ENCODE data around the gene LIMS2.

Gene LIMS2

DNA sequence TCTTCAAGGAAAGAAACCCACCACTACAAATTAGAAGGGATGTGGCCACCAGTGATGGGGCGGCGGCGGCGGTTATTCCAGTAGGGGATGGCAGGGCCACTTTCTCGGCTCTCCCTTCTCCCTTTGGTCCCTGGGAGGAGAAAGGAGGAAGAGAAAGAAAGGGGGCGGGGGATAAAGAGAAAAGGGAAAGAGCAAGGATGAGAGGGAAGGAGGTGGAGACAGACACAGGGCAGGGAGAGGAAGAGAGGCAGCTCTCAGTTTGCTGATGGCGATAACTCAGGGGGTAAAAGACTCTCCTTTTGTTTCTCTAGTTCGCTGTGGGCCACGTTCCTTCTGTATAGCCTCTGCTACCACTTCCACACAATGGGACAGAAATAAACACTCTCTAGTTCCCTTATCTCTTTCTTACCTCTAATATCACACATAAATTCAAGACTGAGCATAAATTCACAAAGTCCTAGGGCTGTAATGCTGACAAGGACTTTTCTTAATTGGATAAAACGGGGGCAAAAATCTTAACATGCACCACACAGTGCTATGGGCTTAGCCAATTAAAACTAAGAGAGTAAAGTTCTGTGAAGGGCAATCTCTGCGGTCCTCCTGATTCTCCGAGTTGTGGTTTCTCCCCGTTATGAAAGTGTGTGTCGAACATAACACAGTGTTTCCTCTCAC is 40.6 kb upstream of the LIMS2 start:
- no peak overlapping the region for H3K27ac ChIP-seq
- TF ChIP-seq, protein P1, sequence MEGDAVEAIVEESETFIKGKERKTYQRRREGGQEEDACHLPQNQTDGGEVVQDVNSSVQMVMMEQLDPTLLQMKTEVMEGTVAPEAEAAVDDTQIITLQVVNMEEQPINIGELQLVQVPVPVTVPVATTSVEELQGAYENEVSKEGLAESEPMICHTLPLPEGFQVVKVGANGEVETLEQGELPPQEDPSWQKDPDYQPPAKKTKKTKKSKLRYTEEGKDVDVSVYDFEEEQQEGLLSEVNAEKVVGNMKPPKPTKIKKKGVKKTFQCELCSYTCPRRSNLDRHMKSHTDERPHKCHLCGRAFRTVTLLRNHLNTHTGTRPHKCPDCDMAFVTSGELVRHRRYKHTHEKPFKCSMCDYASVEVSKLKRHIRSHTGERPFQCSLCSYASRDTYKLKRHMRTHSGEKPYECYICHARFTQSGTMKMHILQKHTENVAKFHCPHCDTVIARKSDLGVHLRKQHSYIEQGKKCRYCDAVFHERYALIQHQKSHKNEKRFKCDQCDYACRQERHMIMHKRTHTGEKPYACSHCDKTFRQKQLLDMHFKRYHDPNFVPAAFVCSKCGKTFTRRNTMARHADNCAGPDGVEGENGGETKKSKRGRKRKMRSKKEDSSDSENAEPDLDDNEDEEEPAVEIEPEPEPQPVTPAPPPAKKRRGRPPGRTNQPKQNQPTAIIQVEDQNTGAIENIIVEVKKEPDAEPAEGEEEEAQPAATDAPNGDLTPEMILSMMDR (conservative IDR thresholded peaks at IDR 0.05): no peak

DNA sequence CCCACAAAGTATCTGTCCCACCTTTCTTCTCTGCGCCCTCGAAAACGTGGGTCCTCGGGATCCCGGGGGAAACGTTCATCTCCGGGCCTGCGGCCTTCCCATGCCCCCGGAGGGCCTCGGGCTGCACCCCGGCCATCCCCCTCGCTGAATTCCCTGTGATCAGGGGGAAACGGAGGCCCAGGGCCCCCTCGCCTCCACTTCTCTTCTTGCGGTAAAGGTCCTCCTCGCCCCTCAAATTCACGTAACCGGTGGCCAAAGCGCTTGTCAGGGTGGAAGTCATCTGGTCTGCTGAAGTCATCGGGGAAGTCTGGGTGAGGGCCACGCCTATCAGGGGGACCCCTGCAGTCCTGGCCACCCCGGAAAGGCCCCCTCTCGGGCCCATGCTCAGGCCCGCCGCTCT is 38.2 kb upstream of the LIMS2 start:
- H3K27ac ChIP-seq: no peak overlapping the region
- TF ChIP-seq, protein P1 (conservative IDR thresholded peaks at IDR 0.05): no peak

DNA sequence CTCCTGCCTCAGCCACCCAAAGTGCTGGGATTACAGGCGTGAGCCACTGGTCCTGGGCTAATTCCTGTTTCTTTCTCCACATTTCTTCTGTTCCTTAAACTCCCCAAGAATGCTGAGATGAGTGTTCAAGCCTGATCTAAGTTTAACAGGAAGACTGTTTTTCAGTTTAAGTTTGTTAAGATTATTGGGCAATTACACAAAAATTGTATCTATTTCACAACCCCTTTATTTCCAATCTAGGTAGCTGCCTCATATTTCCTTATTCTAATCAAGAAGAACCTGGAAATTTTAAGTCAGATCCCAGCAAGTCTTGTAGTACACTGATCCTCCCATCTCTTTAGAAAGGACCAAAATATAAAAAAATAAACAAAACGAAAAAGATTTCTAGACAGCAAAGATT is 37.7 kb upstream of the LIMS2 start:
- H3K27ac ChIP-seq: no peak overlapping the region
- TF ChIP-seq, protein P1 (conservative IDR thresholded peaks at IDR 0.05): no peak

DNA sequence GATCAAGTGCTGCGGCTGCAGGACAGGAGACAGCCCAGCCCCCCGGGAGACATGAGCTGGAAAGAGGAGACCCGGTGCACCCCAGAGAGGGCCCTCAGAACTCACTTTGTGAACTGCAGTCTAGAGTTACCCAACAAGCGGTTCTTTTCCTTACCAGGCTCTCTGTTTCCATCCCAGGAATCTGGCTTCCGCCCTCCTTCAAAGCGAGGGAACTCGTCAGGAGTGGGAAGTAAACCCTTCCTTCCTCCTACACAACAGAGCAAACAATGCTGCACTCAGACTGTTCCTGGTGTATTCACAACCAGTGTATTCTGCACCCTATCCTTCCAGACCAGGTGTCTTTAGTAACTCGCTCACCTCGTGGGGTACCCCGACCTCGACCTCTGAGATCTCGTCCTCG is 34.0 kb upstream of the LIMS2 start:
- TF ChIP-seq, protein P1 (conservative IDR thresholded peaks at IDR 0.05): no peak
- H3K27ac ChIP-seq: no peak overlapping the region

DNA sequence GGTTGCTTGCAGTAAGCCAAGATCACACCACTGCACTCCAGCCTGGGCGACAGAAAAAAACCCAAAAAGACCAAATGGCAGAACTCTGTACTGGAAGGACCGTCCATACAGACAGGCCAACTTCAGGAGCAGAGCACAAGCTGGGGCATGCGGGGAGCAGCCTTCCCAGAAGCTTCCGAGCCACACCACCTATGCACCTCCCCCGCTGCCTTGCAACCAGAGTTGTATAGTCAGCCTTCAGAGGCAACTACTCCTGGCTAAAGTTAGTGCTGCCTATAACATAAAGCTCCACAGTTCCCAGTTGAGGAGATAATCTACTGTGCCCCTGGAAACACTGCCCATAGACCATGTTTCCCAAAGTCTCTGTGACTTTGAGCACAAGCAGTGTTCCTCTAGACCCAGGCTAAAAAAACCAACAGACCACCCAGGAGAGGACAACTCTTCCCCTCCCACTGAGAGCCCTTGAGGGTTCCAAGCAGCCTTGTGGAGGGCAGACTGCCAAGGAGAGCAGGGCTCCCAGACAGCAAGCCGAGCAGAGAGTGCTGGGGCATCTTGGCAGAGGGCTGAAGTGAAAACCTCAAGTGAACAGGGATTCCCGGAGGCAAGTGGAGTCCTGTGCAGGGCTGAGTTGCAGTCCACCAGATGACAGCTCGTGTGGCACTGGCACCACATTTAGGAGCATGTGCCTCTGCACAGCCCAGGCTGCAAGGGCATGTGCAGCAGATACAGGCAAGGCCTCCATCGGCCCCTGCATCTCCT is 32.7 kb upstream of the LIMS2 start:
- TF ChIP-seq, protein P1 (conservative IDR thresholded peaks at IDR 0.05): no peak

GRCh38 chr2:127706215-127706990 is 31.1 kb upstream of the LIMS2 start:
- H3K27ac ChIP-seq: no peak overlapping the region
- TF ChIP-seq, protein P1 (conservative IDR thresholded peaks at IDR 0.05): no peak

More for the DNA sequence above, 32.7 kb upstream of the LIMS2 start:
- H3K27ac ChIP-seq: no peak overlapping the region
